ENCODE results near the gene SH3RF1. TPM values are rescaled to one million over a fixed set of nuclear protein-coding genes. Genes with fewer than 3 reads are reported as not detected.

The SH3RF1 gene
- total and polyA plus RNA-seq, 8 donors: 4.0 to 30.6 (median 12.7) TPM

DNA sequence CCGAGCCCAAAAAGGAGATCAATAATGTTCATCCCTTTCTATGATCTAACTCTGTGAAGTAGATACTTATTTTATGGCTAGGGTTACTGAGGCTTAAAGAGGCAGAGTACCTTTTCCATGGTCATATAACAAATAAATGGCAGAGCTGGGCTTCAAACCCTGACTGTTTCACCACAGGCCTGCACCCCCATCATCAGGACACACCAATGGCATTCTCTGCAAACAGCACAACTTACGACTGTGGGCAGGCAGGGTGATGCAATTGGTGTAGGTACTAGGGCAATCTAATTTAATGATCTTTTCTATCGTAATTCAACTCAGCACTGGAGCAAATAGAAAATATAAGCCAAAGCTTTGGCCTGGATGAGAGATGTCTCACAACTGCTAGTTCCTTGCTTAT is 141.9 kb downstream of the SH3RF1 start:
- Histone ChIP-seq H3K36me3 (peaks cover 0 to 22% (median 0%) of the 10 kb centered on the region in 3 donors), H3K27ac (no peak overlapping the region)

DNA sequence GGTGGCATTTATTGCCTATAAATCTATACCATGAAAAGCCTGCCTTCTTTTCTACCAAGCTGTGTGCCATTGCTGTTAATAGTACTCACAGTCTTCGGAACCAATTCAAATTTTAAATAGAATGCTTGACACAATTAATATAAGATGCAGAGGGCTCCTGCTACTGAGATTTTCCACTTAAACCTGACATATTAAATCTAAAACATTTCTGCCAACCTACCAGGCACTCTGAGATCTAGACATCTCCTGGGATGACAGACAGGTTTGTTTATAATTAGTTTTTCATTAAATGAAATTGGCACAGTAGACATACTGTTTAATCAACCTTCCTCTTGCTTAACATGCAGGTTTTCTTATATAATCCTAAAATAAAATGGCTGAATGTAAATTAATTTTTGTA is 143.4 kb downstream of the SH3RF1 start:
- ATAC-seq: no peak
- Histone ChIP-seq H3K4me1 (no peaks in the 10 kb centered on the region), H3K27ac (no peak overlapping the region), H3K4me3 (no peak overlapping the region), H3K36me3 (peaks cover 0 to 22% (median 0%) of the 10 kb centered on the region in 3 donors), H3K27me3 (no peaks in the 10 kb centered on the region), H3K9me3 (no peaks in the 10 kb centered on the region)
- WGBS, 2 donors: 95 to 100% methylated on average over 1 of the region's 1 CpG
- intact Hi-C loops (cut with DNase I): no loop called here
- no peak for FAIRE-seq
- TF ChIP-seq, protein P1, sequence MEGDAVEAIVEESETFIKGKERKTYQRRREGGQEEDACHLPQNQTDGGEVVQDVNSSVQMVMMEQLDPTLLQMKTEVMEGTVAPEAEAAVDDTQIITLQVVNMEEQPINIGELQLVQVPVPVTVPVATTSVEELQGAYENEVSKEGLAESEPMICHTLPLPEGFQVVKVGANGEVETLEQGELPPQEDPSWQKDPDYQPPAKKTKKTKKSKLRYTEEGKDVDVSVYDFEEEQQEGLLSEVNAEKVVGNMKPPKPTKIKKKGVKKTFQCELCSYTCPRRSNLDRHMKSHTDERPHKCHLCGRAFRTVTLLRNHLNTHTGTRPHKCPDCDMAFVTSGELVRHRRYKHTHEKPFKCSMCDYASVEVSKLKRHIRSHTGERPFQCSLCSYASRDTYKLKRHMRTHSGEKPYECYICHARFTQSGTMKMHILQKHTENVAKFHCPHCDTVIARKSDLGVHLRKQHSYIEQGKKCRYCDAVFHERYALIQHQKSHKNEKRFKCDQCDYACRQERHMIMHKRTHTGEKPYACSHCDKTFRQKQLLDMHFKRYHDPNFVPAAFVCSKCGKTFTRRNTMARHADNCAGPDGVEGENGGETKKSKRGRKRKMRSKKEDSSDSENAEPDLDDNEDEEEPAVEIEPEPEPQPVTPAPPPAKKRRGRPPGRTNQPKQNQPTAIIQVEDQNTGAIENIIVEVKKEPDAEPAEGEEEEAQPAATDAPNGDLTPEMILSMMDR (IDR thresholded peaks at IDR 0.05): no peak
- no peak for DNase-seq

More for the DNA sequence above, 141.9 kb downstream of the SH3RF1 start:
- TF ChIP-seq, protein P1 (IDR thresholded peaks at IDR 0.05): no peak
- H3K27me3 ChIP-seq: no peaks in the 10 kb centered on the region
- ATAC-seq: no peak
- no peak for FAIRE-seq
- no peaks in the 10 kb centered on the region for H3K9me3 ChIP-seq
- intact Hi-C loops (cut with DNase I): no loop called here
- no peaks in the 10 kb centered on the region for H3K4me1 ChIP-seq
- no peak overlapping the region for H3K4me3 ChIP-seq
- WGBS, 2 donors: 83 to 87% methylated on average over 3 of the region's 3 CpGs
- DNase-seq: no peak

DNA sequence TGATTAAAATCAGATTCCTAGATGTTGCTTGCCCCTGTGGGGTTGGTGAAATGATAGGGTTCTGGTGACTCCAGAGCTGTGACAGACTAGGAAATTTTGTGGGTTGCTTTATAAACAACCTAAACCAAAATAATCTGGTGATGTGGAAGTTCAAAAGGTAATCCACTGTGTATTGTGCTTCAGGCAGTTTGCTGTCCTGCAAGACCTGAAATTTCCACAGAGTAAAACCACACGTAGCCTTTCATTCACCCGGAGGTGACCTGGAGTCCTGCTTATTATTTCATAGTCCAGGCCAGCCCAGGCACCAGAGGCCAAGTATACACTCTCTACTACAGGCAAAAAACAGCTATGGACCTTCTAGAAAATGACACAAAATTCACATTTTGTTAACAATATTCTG is 146.1 kb downstream of the SH3RF1 start:
- no peak overlapping the region for H3K4me3 ChIP-seq
- DNase-seq (no peak), ATAC-seq (no peak), FAIRE-seq (no peak)
- H3K4me1 ChIP-seq: peaks cover 0 to 5% (median 3%) of the 10 kb centered on the region in 3 donors
- WGBS, 2 donors: 86 to 89% methylated on average over 2 of the region's 2 CpGs
- H3K27me3 ChIP-seq: no peaks in the 10 kb centered on the region
- no peak overlapping the region for H3K27ac ChIP-seq
- H3K9me3 ChIP-seq: no peaks in the 10 kb centered on the region
- peaks cover 0 to 21% (median 0%) of the 10 kb centered on the region in 3 donors for H3K36me3 ChIP-seq
- intact Hi-C loops (cut with DNase I): no loop called here
- TF ChIP-seq, protein P1 (IDR thresholded peaks at IDR 0.05): no peak

DNA sequence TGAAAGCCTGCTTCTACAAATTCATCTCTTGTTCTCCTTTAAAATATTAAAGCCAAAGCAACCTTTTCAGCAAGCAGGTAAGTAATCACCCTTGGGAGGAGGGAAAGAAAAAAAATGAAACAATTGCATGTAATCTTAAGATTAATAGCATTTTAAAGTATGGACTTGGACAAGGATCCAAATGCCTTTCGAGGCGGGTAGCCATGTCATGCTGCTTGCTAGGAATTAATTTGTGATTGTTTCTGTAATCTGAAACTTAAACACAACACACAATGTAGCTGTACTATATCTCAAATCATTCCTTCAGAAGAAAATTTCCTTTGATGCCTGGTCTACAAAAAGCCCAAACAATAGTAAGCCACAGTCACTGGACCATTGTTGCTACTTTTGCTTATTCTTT is 148.3 kb downstream of the SH3RF1 start:
- DNase-seq (no peak), FAIRE-seq (no peak), ATAC-seq (no peak)
- Histone ChIP-seq H3K27me3 (no peaks in the 10 kb centered on the region), H3K4me3 (no peak overlapping the region), H3K36me3 (peaks cover 0 to 12% (median 0%) of the 10 kb centered on the region in 3 donors), H3K4me1 (peaks cover 0 to 10% (median 7%) of the 10 kb centered on the region in 3 donors), H3K9me3 (no peaks in the 10 kb centered on the region), H3K27ac (no peak overlapping the region)
- intact Hi-C loops (cut with DNase I): no loop called here
- WGBS, 2 donors: 50 to 71% methylated on average over 2 of the region's 2 CpGs
- TF ChIP-seq, protein P1 (IDR thresholded peaks at IDR 0.05): no peak

DNA sequence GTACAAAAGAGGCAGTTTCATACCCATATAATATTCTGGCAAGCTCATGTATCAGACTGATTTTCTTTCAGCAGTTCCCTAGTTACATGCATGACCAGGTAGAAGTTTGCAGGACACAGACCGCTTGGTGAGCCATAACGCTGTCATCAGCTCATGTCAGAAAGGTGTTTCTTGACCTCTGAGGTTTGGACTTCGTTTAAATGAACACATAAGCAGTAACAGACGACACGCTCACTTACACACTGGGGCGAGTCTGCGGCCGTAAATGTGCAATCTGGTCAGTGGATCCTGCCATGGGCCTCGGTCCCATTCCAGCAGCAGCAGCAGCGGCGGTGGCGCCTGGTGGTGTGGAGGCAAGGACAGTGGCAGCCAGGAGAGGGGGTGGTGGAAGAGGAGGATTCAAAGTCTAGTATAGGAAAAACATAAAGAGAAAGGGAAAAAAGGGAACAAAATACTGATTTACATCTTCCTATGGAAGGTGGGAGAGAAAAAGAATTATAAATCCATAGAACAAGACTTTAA is 148.8 kb downstream of the SH3RF1 start:
- TF ChIP-seq, protein P1 (IDR thresholded peaks at IDR 0.05): no peak
- no peaks in the 10 kb centered on the region for H3K27me3 ChIP-seq
- no peak overlapping the region for H3K27ac ChIP-seq
- ATAC-seq (no peak), DNase-seq (no peak), FAIRE-seq (no peak)
- no peak overlapping the region for H3K4me3 ChIP-seq
- 94 to 95% methylated on average over 12 of the region's 12 CpGs for WGBS, 2 donors
- intact Hi-C loops (cut with DNase I): no loop called here
- H3K9me3 ChIP-seq: no peaks in the 10 kb centered on the region
- H3K4me1 ChIP-seq: peaks cover 0 to 14% (median 7%) of the 10 kb centered on the region in 3 donors
- H3K36me3 ChIP-seq: peaks cover 0 to 17% (median 0%) of the 10 kb centered on the region in 3 donors

All from pancreas (tissue), 10 donors.